ENCODE results near the gene NCKAP5. TPM values are rescaled to one million over a fixed set of nuclear protein-coding genes. Genes with fewer than 3 reads are reported as not detected.

Gene NCKAP5
- total and polyA plus RNA-seq, 7 experiments from 2014 or later = 0.12 TPM; not detected in 6

DNA sequence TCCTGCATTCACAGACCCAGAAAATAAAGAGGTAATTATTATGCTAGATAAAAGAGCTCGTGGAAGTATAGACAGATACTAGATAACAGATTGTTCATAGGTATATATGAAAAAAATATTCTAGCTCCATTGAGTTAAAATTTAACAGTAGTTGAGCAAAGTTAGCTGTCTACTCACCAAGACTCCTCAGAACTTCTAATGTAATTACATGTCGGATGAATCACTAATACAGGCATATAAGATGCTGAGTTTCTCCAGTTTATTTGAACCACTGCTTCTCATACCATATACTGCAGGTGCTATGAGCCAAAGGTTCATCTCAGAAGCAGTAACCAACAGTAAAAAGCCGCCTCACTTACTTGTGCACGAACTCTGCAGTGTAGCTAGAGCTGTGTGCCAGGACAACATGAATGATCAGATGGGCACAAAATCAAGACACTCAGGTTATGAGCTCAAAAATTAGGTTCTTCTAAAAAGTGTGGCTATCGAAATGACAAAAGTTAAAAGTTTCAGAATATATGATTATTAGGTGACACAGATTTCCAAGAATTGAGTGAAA lies 373.4 kb downstream of the NCKAP5 start:
- Histone ChIP-seq H3K27ac (ENCODE audit: low read depth, low read length) (no peak overlapping the region), H3K4me1 (ENCODE audit: control insufficient read depth in 2 of 2, insufficient read depth in 2 of 2, low read length in 2 of 2) (no peaks in the 10 kb centered on the region), H3K9me3 (ENCODE audit: control insufficient read depth in 2 of 3, low read length in 3 of 3) (no peaks in the 10 kb centered on the region), H3K4me3 (ENCODE audit: low read length) (no peak overlapping the region), H3K27me3 (ENCODE audit: control insufficient read depth in 2 of 2, insufficient read depth in 2 of 2, low read length in 2 of 2) (no peaks in the 10 kb centered on the region), H3K36me3 (ENCODE audit: control insufficient read depth in 2 of 3, insufficient read depth in 3 of 3, low read length in 3 of 3) (no peaks in the 10 kb centered on the region)
- H3K27ac Mint-ChIP-seq = no peak overlapping the region
- POLR2A ChIA-PET = no interaction called here
- peaks cover 3 to 26% (median 7%) of the 10 kb centered on the region in 11 donors for H3K9me3 Mint-ChIP-seq
- H3K4me1 Mint-ChIP-seq = no peaks in the 10 kb centered on the region
- ATAC-seq = no peak
- intact Hi-C loops (cut with micrococcal nuclease) = no loop called here
- no peaks in the 10 kb centered on the region for H3K27me3 Mint-ChIP-seq
- no peak overlapping the region for H3K4me3 Mint-ChIP-seq
- CTCF ChIA-PET = no interaction called here
- H3K36me3 Mint-ChIP-seq = peaks cover 0 to 5% (median 0%) of the 10 kb centered on the region in 5 donors
- DNase-seq = no peak

DNA sequence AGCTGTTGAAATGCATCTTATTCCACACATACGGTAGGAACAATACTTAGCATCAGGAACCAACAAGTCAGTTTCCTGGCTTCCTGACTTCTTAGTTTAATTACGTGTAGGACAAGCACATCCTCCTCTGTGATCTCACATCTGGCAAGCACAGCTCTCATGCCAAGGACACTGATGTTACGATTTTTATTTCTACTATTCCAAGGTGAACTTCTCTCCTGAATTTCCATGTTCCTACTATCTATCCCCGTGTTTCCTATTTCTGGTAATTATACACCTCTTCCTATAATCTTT lies 374.0 kb downstream of the NCKAP5 start:
- H3K27me3 Mint-ChIP-seq = no peaks in the 10 kb centered on the region
- CTCF ChIA-PET = no interaction called here

DNA sequence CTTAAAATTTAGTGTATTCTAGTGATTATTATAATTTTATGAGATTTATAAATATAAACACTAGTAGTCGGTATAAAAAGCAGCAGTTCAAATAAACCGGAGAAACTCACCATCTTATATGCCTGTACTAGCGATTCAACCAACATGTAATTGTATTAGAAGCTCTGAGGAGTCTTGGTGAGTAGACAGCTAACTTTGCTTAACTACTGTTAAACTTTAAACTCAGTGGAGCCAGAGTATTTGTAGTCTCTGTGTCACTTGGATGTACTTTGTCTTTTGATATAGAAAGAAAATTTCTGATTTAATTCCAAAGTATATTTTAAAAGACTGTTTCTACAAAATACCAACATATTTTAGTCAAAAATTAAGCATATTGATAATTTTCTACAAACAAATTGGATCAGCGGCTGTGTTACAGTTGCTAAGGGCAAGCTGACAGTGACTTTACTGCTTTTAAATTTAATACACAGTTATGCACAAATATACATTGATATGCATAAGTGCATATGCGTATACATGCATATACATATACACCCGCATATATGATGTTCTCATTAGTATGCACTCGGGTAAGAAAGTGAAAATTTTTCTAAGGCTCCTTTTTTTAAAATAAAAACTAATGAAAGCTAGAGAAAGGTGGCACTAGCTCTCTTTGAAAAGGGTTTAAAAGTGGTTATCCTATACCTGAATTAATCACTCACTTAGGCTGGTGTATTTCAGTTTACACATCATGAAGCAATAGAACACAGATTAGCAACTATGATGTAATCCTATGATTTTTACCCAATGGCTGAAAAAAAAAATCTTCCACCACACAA lies 374.5 kb downstream of the NCKAP5 start:
- Histone ChIP-seq H3K4me3 (ENCODE audit: low read length) (no peak overlapping the region), H3K36me3 (ENCODE audit: control insufficient read depth in 2 of 3, insufficient read depth in 3 of 3, low read length in 3 of 3) (no peaks in the 10 kb centered on the region), H3K27ac (ENCODE audit: low read depth, low read length) (no peak overlapping the region), H3K9me3 (ENCODE audit: control insufficient read depth in 2 of 3, low read length in 3 of 3) (no peaks in the 10 kb centered on the region), H3K27me3 (ENCODE audit: control insufficient read depth in 2 of 2, insufficient read depth in 2 of 2, low read length in 2 of 2) (no peaks in the 10 kb centered on the region), H3K4me1 (ENCODE audit: control insufficient read depth in 2 of 2, insufficient read depth in 2 of 2, low read length in 2 of 2) (no peaks in the 10 kb centered on the region)
- ATAC-seq = no peak
- POLR2A ChIA-PET = no interaction called here
- CTCF ChIA-PET = no interaction called here
- Mint-ChIP-seq H3K36me3 (peaks cover 0 to 5% (median 0%) of the 10 kb centered on the region in 5 donors), H3K4me3 (no peak overlapping the region), H3K27ac (no peak overlapping the region), H3K9me3 (peaks cover 3 to 30% (median 9%) of the 10 kb centered on the region in 11 donors), H3K27me3 (no peaks in the 10 kb centered on the region), H3K4me1 (no peaks in the 10 kb centered on the region)
- DNase-seq = no peak
- intact Hi-C loops (cut with micrococcal nuclease) = no loop called here

More for the DNA sequence above, 374.0 kb downstream of the NCKAP5 start:
- ATAC-seq (no peak), DNase-seq (no peak)
- Histone ChIP-seq H3K27me3 (ENCODE audit: control insufficient read depth in 2 of 2, insufficient read depth in 2 of 2, low read length in 2 of 2) (no peaks in the 10 kb centered on the region), H3K9me3 (ENCODE audit: control insufficient read depth in 2 of 3, low read length in 3 of 3) (no peaks in the 10 kb centered on the region), H3K4me3 (ENCODE audit: low read length) (no peak overlapping the region), H3K4me1 (ENCODE audit: control insufficient read depth in 2 of 2, insufficient read depth in 2 of 2, low read length in 2 of 2) (no peaks in the 10 kb centered on the region), H3K36me3 (ENCODE audit: control insufficient read depth in 2 of 3, insufficient read depth in 3 of 3, low read length in 3 of 3) (no peaks in the 10 kb centered on the region), H3K27ac (ENCODE audit: low read depth, low read length) (no peak overlapping the region)
- H3K36me3 Mint-ChIP-seq = peaks cover 0 to 5% (median 0%) of the 10 kb centered on the region in 5 donors
- H3K4me3 Mint-ChIP-seq = no peak overlapping the region
- H3K9me3 Mint-ChIP-seq = peaks cover 3 to 24% (median 7%) of the 10 kb centered on the region in 11 donors
- H3K4me1 Mint-ChIP-seq = no peaks in the 10 kb centered on the region
- POLR2A ChIA-PET = no interaction called here
- intact Hi-C loops (cut with micrococcal nuclease) = no loop called here
- no peak overlapping the region for H3K27ac Mint-ChIP-seq

DNA sequence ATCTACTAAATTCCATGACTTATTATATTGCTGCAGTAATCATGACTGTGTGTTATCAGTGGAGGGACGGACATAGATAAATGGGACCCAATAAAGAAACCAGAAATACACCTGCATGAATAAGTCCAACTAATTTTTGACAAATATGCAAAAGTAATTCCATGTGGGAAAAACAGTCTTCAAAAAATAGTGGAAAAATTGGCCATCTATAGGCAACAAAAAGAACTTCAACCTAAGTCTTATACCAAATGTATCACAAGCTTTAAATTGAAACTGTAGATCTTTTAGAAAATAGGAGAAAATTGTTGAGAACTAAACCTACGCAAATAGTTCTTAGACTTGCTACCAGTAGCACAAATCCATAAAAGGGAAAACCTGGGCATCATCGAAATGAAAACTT lies 376.2 kb downstream of the NCKAP5 start:
- CTCF ChIA-PET = no interaction called here
- ATAC-seq (no peak), DNase-seq (no peak)
- Mint-ChIP-seq H3K36me3 (peaks cover 0 to 2% (median 0%) of the 10 kb centered on the region in 5 donors), H3K4me1 (no peaks in the 10 kb centered on the region), H3K27me3 (no peaks in the 10 kb centered on the region), H3K27ac (no peak overlapping the region), H3K4me3 (no peak overlapping the region), H3K9me3 (peaks cover 4 to 32% (median 14%) of the 10 kb centered on the region in 11 donors)
- POLR2A ChIA-PET = no interaction called here
- Histone ChIP-seq H3K9me3 (ENCODE audit: control insufficient read depth in 2 of 3, low read length in 3 of 3) (no peaks in the 10 kb centered on the region), H3K4me3 (ENCODE audit: low read length) (no peak overlapping the region), H3K36me3 (ENCODE audit: control insufficient read depth in 2 of 3, insufficient read depth in 3 of 3, low read length in 3 of 3) (no peaks in the 10 kb centered on the region), H3K4me1 (ENCODE audit: control insufficient read depth in 2 of 2, insufficient read depth in 2 of 2, low read length in 2 of 2) (no peaks in the 10 kb centered on the region), H3K27me3 (ENCODE audit: control insufficient read depth in 2 of 2, insufficient read depth in 2 of 2, low read length in 2 of 2) (no peaks in the 10 kb centered on the region), H3K27ac (ENCODE audit: low read depth, low read length) (no peak overlapping the region)
- intact Hi-C loops (cut with micrococcal nuclease) = no loop called here

DNA sequence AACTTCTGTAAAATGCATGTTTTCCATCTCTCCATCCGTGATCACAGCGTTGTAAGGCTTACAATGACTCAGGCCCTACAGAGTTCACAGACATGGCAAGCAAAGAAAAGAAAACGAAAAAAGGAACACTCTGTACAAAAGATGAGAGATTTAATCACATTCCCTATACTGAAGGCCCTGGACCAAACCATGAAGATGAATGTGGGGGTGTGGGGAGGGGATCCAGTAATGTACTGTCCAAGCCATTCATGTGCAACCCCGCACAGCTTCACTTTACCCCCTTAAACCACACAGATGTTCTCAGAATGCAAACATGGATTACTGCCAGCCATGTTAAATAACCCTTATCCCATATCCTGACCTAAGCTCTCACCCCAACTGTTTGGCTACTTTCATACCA lies 391.1 kb downstream of the NCKAP5 start:
- H3K27me3 Mint-ChIP-seq = peaks cover 0 to 3% (median 0%) of the 10 kb centered on the region in 5 donors
- H3K9me3 Mint-ChIP-seq = peaks cover 0 to 13% (median 2%) of the 10 kb centered on the region in 11 donors
- Histone ChIP-seq H3K27me3 (ENCODE audit: control insufficient read depth in 2 of 2, insufficient read depth in 2 of 2, low read length in 2 of 2) (no peaks in the 10 kb centered on the region), H3K36me3 (ENCODE audit: control insufficient read depth in 2 of 3, insufficient read depth in 3 of 3, low read length in 3 of 3) (no peaks in the 10 kb centered on the region), H3K27ac (ENCODE audit: low read depth, low read length) (no peak overlapping the region), H3K4me1 (ENCODE audit: control insufficient read depth in 2 of 2, insufficient read depth in 2 of 2, low read length in 2 of 2) (no peaks in the 10 kb centered on the region), H3K9me3 (ENCODE audit: control insufficient read depth in 2 of 3, low read length in 3 of 3) (no peaks in the 10 kb centered on the region), H3K4me3 (ENCODE audit: low read length) (no peak overlapping the region)
- no peaks in the 10 kb centered on the region for H3K4me1 Mint-ChIP-seq
- no peak overlapping the region for H3K4me3 Mint-ChIP-seq
- ChIA-PET POLR2A (no interaction called here), CTCF (no interaction called here)
- no peak for DNase-seq
- ATAC-seq = no peak
- no peaks in the 10 kb centered on the region for H3K36me3 Mint-ChIP-seq
- intact Hi-C loops (cut with micrococcal nuclease) = no loop called here
- H3K27ac Mint-ChIP-seq = no peak overlapping the region

DNA sequence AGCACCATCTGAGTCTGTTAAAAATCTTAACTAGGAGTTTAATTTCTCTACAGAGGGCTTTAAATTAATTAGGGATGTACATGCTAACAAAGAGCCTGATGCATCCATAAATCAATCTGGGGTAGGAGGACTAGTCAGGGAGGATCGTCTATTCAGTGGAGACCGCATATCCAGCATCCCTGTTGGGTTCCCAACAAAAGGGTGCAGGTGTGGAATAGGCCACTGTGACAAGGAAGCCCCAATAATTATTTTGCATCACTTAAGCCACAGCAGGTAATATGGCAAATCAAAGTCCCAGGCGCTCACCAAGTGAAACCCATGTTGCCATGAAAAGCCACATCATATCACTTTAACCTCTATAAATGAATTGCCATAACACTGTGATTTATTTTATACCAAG lies 392.3 kb downstream of the NCKAP5 start:
- DNase-seq (no peak), ATAC-seq (no peak)
- Mint-ChIP-seq H3K9me3 (peaks cover 0 to 6% (median 2%) of the 10 kb centered on the region in 11 donors), H3K36me3 (no peaks in the 10 kb centered on the region), H3K27me3 (peaks cover 0 to 3% (median 0%) of the 10 kb centered on the region in 5 donors), H3K27ac (no peak overlapping the region), H3K4me3 (no peak overlapping the region), H3K4me1 (no peaks in the 10 kb centered on the region)
- intact Hi-C loops (cut with micrococcal nuclease) = no loop called here
- no peaks in the 10 kb centered on the region for H3K4me1 ChIP-seq (ENCODE audit: control insufficient read depth in 2 of 2, insufficient read depth in 2 of 2, low read length in 2 of 2)
- no peak overlapping the region for H3K4me3 ChIP-seq (ENCODE audit: low read length)
- ChIA-PET POLR2A (no interaction called here), CTCF (no interaction called here)
- no peak overlapping the region for H3K27ac ChIP-seq (ENCODE audit: low read depth, low read length)
- H3K27me3 ChIP-seq (ENCODE audit: control insufficient read depth in 2 of 2, insufficient read depth in 2 of 2, low read length in 2 of 2) = no peaks in the 10 kb centered on the region
- H3K36me3 ChIP-seq (ENCODE audit: control insufficient read depth in 2 of 3, insufficient read depth in 3 of 3, low read length in 3 of 3) = no peaks in the 10 kb centered on the region
- no peaks in the 10 kb centered on the region for H3K9me3 ChIP-seq (ENCODE audit: control insufficient read depth in 2 of 3, low read length in 3 of 3)

DNA sequence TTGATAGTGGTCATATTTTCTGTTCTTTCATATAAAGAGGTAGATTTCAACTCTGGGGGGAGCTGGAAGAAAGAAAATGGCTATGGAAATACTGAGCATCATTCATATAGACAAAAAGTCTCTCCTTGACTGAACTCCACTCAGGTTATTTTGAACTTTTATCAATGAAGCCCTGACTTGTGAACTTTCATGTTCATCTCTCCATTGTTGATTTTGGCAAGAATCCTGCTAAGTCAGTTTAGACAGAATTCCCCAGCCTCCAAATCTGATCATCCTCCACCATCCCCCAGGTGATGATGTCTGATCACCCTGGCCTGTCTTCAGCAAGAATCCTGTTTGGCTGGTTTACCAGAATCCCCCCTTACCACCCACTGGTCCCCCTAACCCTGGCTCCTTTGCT lies 395.0 kb downstream of the NCKAP5 start:
- no peak for DNase-seq
- H3K27ac ChIP-seq (ENCODE audit: low read depth, low read length) = no peak overlapping the region
- no peaks in the 10 kb centered on the region for H3K36me3 Mint-ChIP-seq
- ChIA-PET POLR2A (no interaction called here), CTCF (no interaction called here)
- no peaks in the 10 kb centered on the region for H3K4me1 Mint-ChIP-seq
- intact Hi-C loops (cut with micrococcal nuclease) = no loop called here
- H3K27ac Mint-ChIP-seq = no peak overlapping the region
- no peak for ATAC-seq
- H3K9me3 ChIP-seq (ENCODE audit: control insufficient read depth in 2 of 3, low read length in 3 of 3) = no peaks in the 10 kb centered on the region
- peaks cover 0 to 16% (median 2%) of the 10 kb centered on the region in 11 donors for H3K9me3 Mint-ChIP-seq
- no peak overlapping the region for H3K4me3 ChIP-seq (ENCODE audit: low read length)
- H3K4me3 Mint-ChIP-seq = no peak overlapping the region
- peaks cover 0 to 9% (median 0%) of the 10 kb centered on the region in 5 donors for H3K27me3 Mint-ChIP-seq
- no peaks in the 10 kb centered on the region for H3K36me3 ChIP-seq (ENCODE audit: control insufficient read depth in 2 of 3, insufficient read depth in 3 of 3, low read length in 3 of 3)
- H3K27me3 ChIP-seq (ENCODE audit: control insufficient read depth in 2 of 2, insufficient read depth in 2 of 2, low read length in 2 of 2) = no peaks in the 10 kb centered on the region
- no peaks in the 10 kb centered on the region for H3K4me1 ChIP-seq (ENCODE audit: control insufficient read depth in 2 of 2, insufficient read depth in 2 of 2, low read length in 2 of 2)

Data from naive thymus-derived CD4-positive, alpha-beta T cell (primary cell).